ENCODE measurements around the gene ZFP36L2. TPM values are rescaled to one million over a fixed set of nuclear protein-coding genes. Genes with fewer than 3 reads are reported as not detected.

The ZFP36L2 gene
- total RNA-seq, 1 experiment from 2014 or later = 34.3 TPM

DNA sequence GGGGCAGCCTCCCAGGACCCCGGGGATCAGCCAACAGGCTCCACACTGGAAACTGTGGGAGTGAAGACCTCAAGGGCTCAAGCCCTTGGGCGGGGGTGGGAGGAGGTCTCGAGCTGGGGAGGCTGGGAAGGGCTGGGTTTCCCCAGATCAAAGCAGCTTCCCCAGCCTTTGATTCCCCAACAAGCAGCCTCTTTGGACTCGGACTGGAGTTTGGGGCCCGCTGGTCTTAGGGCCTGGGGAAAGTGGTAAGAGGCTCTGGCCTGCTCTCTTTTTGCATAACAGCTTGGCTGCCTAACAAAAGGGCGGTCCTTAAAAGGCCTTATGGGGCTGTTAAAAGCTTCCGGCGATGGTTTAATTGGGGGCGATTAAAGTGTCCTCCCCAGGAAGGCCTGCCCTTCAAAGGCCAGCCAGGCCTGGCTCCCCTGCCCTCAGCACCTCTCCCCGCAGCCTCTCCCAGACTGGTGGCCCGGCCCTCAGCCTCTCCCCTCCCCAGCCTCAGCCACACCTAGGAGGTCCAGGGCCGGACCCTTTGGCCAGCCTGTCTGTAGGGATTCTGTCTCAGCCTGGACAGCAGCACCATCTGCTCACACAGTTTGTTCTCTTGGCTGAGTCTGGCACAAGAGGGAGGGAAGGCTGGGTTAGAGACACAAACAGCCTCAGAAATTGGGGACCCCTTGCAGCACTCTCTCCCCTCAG lies 39.6 kb downstream of the ZFP36L2 start:
- Histone ChIP-seq H3K27me3 (ENCODE audit: insufficient read depth, low read depth) (no peaks in the 10 kb centered on the region), H3K4me2 (no peak overlapping the region), H2AFZ (no peak overlapping the region), H3K4me1 (replicated peaks; ENCODE audit: insufficient read depth) (peaks cover 52% of the 10 kb centered on the region), H3K79me2 (ENCODE audit: low read depth) (no peaks in the 10 kb centered on the region), H3K36me3 (ENCODE audit: low read depth) (no peaks in the 10 kb centered on the region), H3K27ac (peak overlapping the region; percentile 80), H4K20me1 (ENCODE audit: insufficient read depth) (no peaks in the 10 kb centered on the region), H3K9me2 (ENCODE audit: insufficient read depth) (no peaks in the 10 kb centered on the region), H3F3A (ENCODE audit: insufficient read depth, low read depth) (peaks cover 50% of the 10 kb centered on the region), H3K9me3 (ENCODE audit: insufficient read depth, low read depth) (no peaks in the 10 kb centered on the region), H3K4me3 (no peak overlapping the region)
- no peak for DNase-seq
- TF ChIP-seq, protein P1, sequence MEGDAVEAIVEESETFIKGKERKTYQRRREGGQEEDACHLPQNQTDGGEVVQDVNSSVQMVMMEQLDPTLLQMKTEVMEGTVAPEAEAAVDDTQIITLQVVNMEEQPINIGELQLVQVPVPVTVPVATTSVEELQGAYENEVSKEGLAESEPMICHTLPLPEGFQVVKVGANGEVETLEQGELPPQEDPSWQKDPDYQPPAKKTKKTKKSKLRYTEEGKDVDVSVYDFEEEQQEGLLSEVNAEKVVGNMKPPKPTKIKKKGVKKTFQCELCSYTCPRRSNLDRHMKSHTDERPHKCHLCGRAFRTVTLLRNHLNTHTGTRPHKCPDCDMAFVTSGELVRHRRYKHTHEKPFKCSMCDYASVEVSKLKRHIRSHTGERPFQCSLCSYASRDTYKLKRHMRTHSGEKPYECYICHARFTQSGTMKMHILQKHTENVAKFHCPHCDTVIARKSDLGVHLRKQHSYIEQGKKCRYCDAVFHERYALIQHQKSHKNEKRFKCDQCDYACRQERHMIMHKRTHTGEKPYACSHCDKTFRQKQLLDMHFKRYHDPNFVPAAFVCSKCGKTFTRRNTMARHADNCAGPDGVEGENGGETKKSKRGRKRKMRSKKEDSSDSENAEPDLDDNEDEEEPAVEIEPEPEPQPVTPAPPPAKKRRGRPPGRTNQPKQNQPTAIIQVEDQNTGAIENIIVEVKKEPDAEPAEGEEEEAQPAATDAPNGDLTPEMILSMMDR (conservative IDR thresholded peaks at IDR 0.05) = no peak
- no peak for TF ChIP-seq EZH2 (IDR thresholded peaks at IDR 0.05; ENCODE audit: low read depth)
- BruUV-seq (replicated peaks) = no TSS peak
- CTCF ChIA-PET = no interaction called here
- POLR2A ChIA-PET (ENCODE audit: unreplicated experiment) = no interaction called here
- intact Hi-C loops (cut with micrococcal nuclease; ENCODE audit: unreplicated experiment) = no loop called here

DNA sequence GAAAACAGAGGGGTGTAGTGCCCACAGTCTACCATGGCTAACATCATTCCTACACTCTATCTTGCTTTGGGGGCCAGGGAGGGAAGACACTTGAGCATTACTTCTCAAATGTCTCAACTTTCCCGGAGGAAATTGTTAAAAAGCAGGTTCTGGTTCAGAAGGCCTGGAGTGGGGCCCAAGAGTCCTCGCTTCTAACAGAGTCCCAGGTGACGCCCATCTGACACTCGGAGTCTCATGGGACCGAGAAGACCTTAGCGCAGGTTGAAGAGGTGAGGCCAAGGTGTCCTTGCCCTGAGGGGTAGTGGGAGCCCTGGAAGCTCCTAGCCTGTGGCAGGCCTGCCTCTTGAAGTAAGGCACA lies 40.1 kb downstream of the ZFP36L2 start:
- intact Hi-C loops (cut with micrococcal nuclease; ENCODE audit: unreplicated experiment) = no loop called here
- Histone ChIP-seq H3F3A (ENCODE audit: insufficient read depth, low read depth) (peaks cover 55% of the 10 kb centered on the region), H3K27me3 (ENCODE audit: insufficient read depth, low read depth) (no peaks in the 10 kb centered on the region), H3K9me3 (ENCODE audit: insufficient read depth, low read depth) (no peaks in the 10 kb centered on the region), H3K9me2 (ENCODE audit: insufficient read depth) (no peaks in the 10 kb centered on the region), H3K27ac (peak overlapping the region; percentile 80), H3K4me3 (no peak overlapping the region), H3K36me3 (ENCODE audit: low read depth) (no peaks in the 10 kb centered on the region), H4K20me1 (ENCODE audit: insufficient read depth) (no peaks in the 10 kb centered on the region), H2AFZ (no peak overlapping the region), H3K4me1 (replicated peaks; ENCODE audit: insufficient read depth) (peaks cover 58% of the 10 kb centered on the region), H3K79me2 (ENCODE audit: low read depth) (no peaks in the 10 kb centered on the region), H3K4me2 (no peak overlapping the region)
- no TSS peak for BruUV-seq (replicated peaks)
- no peak for DNase-seq
- CTCF ChIA-PET = no interaction called here
- TF ChIP-seq, protein P1 (conservative IDR thresholded peaks at IDR 0.05) = no peak
- TF ChIP-seq EZH2 (IDR thresholded peaks at IDR 0.05; ENCODE audit: low read depth) = no peak
- POLR2A ChIA-PET (ENCODE audit: unreplicated experiment) = no interaction called here

GRCh38 chr2:43185146-43185545 lies 41.3 kb downstream of the ZFP36L2 start:
- Histone ChIP-seq H3F3A (ENCODE audit: insufficient read depth, low read depth) (peaks cover 67% of the 10 kb centered on the region), H3K4me1 (replicated peaks; ENCODE audit: insufficient read depth) (peaks cover 69% of the 10 kb centered on the region), H3K9me2 (ENCODE audit: insufficient read depth) (no peaks in the 10 kb centered on the region), H3K27me3 (ENCODE audit: insufficient read depth, low read depth) (no peaks in the 10 kb centered on the region), H3K4me3 (no peak overlapping the region), H4K20me1 (ENCODE audit: insufficient read depth) (no peaks in the 10 kb centered on the region), H3K79me2 (ENCODE audit: low read depth) (no peaks in the 10 kb centered on the region), H3K36me3 (ENCODE audit: low read depth) (no peaks in the 10 kb centered on the region), H3K27ac (peak overlapping the region; percentile 80), H3K9me3 (ENCODE audit: insufficient read depth, low read depth) (no peaks in the 10 kb centered on the region), H3K4me2 (peak overlapping the region; percentile 41), H2AFZ (no peak overlapping the region)
- intact Hi-C loops (cut with micrococcal nuclease; ENCODE audit: unreplicated experiment) = loop anchor here (2.0 kb wide), 1 partner anchor 16 kb away; no protein-coding TSS in a partner anchor
- POLR2A ChIA-PET (ENCODE audit: unreplicated experiment) = no interaction called here
- BruUV-seq (replicated peaks) = no TSS peak
- peak; percentile 26 to 88 for DNase-seq
- TF ChIP-seq, protein P1 (conservative IDR thresholded peaks at IDR 0.05) = no peak
- no peak for TF ChIP-seq EZH2 (IDR thresholded peaks at IDR 0.05; ENCODE audit: low read depth)
- CTCF ChIA-PET = interaction anchor here (0.6 kb wide), 1 partner anchor 25 kb away, joined by 3 read pairs; no protein-coding TSS in a partner anchor
